HG03558 (cell line): ENCODE measurements around the gene KLF18.
"Not testable (repeated sequence)": the region's sequence is repeated elsewhere in the genome, so short reads cannot be mapped to it uniquely, and the experiment has no call there.

Experiments used
- ATAC-seq: cut with Tn5 transposase; IDR thresholded peaks from one replicate; pipeline ENCODE4 v1.9.1; 2021; ENCODE audit warnings: moderate number of reproducible peaks; ENCODE audit not compliant: unreplicated experiment; ENCODE audit errors: extremely low read depth

KLF18 gene

DNA sequence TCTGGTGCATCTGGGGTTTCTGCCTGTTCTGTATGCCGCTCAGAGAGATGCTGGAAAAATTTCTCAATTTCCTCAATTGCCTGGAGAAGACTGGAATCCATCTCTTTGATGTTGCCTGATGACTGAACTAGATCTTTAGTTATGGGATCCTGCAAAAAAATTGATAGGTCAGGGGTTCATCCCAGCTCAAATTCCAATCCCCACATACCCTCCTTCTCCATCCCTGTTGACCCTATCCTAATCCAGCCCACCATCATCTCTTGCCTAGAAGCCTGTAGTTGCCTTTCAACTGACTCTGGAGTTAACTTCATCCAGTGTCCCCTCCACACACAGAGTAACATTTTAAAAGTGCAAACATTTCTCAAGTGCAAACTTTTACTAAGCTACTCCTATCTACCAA is at the start of gene KLF18:
KLF18 (minus strand) TSS at position 101 of the 400 bp plus-strand sequence; CDS start at position 101, 0 bp downstream.
- ATAC-seq = no peak

DNA sequence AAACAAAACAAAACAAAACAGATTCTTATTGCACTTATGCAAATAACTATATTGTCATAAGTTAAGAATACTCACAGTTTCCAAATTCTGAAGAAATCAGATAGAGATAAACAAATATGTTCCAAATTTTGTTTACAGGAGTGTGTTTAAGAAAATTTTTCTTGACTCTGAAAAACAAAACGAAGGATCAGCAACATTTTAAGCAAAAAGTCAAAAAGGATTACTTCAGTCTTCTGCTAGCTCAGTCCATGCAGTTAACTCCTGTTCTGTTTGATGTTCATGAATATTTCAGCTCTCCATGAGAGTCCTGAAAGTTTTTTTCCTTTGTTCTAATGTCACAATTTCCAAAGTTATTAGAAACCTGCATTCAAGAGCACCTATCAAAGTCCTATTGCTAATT is 33.2 kb upstream of the KLF18 start:
- no peak for ATAC-seq

DNA sequence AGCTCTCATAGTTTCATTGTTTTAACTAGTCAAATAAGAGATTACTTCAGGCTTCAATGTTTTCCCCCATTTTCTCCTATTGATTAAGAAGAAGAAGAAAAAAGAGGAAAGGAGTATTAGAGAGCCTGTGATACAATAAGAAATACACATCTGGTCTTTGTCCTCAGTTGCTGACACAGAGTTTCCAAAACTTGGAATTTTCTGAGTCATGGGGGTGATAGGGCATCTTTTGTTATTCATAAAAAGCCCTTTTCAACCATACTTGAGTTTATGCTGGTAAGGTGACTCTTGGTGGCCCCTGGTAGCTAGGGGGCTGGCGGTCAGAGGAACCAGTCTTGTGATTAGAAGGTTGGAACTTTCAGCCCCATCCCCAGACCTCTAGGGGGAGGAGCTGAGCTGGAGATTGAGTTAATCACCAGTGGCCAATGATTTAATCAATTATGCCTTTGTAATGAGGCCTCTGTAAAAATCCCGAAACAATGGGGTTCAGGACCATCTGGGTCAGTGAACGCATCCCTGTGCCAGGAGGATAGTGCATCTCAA is 28.9 kb upstream of the KLF18 start:
- no peak for ATAC-seq

DNA sequence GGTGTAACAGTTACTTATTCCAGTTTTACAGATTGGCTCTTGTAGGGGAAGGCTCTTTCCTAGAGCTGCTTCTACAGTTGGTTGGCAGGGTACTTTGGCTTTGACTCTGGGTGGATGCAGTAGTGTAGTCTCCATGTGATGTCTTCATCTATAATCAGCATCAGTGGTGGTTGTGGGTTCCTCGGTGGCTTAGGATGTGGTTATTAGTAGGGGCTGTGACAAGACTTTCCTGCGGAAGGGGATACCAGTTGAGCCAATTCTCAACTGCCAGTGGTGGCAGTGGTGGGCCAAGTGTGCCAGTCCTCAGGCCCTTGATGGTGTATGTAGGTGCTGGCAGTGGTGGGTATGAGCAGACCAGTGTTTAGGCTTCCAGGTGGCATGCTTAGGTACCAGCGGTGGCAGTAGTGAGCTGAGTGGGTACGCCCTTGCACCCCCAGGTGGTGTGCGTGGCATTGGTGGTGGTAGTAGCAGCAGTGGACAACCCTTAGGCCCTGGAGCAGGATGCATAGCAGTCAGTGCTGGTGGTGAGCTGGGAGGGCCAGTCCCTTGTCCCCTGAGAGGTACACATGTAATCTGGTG is 27.2 kb upstream of the KLF18 start:
- ATAC-seq = no peak

DNA sequence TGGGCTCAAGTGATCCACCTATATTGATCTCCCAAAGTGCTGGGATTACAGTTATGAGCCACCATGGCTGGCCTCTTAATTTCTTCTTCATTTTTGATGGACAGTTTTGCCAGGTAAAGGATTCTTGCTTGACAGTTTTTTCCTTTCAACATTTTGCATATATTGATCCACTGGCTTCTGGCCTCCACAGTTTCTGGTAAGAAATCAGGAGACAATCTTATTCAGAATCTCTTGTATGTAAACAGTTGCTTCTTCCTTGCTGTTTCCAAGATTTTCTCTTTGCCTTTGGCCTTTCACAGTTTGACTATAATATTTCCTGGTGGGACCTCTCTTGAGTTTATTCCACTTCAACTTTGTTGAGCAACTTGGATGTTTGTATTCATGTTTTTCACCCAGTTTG is 20.1 kb upstream of the KLF18 start:
- ATAC-seq = no peak

DNA sequence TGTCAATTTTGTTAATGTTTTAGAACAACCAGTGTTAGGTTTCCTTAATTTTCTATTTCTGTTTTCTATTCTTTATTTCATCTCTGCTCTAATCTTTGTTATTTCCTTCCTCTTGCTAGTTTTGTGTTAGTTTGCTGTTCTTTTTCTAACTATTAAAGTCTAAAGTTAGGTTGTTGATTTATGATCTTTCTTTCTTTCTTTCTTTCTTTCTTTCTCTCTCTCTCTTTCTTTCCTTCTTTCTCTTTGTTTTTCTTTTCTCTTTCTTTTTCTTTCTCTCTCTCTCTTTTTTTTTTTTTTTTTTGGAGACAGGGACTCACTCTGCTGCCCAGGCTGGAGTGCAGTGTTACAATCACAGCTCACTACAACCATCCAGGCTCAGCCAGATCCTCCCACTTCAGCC is 17.4 kb upstream of the KLF18 start:
- ATAC-seq = no peak

DNA sequence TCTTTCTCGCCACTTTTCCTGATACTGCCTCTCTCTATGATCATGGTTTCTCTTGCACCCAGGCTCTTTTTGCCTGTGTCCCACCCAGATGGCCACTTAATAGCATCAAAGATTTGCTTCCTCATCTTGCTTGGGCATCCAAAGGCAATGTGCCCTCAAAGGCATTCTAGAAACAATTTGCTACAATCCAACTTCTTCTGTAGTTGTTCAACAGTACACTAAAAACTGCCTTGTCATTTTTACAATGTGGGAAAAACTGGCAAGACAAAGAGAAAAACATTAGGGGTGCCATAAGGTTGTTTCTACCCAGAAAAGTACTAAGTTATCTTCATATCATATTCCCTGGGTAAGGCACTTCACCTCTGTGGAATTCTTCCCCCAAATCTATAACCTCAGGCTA is 16.5 kb upstream of the KLF18 start:
- no peak for ATAC-seq

DNA sequence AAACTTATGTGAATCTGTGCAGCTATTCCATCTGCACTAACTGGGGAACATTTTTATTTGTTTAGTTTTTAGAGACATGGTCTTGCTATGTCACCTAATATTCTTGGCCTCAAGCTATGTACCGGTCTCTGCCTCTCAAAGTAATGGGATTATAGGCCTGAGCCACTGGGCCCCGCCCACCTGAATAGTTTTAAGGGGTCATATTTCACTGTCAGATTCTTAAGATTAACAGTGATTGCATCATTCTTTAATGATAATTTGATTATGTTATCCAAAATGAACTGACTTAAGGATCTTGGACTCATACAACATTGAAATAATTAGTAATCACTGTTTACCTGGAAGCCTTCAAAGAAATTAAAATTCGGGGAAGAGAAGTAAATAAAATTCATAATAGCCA is 12.6 kb upstream of the KLF18 start:
- no peak for ATAC-seq

DNA sequence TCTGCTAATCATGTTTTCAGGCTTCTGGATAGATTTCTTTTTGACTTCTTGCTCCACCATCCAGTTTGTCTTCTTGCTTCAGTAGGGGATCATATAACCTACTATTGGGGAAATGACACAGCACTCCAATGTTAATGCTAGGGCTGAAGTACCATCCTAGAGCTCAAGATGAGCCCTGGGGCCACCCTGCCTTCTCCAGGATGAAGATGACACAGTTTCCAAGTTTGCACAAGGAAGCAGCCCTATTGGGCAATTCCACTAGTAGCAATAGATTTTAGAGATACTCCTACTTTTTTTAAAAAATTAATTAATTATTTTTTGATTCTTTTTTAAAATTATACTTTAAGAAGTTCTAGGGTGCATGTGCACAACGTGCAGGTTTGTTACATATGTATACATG is 11.3 kb upstream of the KLF18 start:
- ATAC-seq = no peak

DNA sequence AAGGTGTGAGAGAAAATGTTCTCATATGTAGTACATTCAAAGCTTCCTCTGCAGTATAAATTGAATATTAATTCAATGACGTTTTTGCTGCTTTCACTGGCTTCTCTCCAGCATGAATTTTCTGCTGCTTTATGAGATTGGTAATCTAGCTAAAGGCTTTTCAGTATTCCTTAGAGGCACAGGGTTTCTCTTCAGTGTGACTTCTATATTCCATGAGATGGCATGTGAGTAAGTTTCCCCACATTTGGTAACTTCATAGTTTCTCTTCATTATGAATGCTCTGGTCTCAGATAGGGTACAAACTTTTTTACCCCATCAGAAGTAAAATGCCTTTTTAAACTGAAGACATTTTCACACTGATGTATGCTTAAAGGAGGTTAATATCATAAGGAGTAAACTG is 10.4 kb upstream of the KLF18 start:
- no peak for ATAC-seq

DNA sequence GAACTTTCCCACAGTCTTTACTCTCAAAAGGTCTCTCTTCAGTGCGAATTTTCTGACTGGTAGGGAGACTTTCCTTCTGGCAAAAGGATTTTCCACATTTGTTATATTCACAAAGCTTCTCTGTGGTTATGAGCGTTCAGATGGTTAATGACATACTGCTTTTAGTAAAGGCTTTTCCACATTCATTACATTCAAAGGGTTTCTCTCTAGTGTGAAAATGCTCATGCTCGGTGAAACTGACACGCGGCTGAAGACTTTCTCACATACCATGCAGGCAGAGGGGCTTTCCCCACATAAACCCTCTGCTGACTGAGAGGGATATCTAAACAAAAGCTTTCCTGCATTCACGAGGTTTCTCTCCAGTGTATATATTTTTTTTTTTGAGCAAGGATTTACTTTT is 9.9 kb upstream of the KLF18 start:
- no peak for ATAC-seq

DNA sequence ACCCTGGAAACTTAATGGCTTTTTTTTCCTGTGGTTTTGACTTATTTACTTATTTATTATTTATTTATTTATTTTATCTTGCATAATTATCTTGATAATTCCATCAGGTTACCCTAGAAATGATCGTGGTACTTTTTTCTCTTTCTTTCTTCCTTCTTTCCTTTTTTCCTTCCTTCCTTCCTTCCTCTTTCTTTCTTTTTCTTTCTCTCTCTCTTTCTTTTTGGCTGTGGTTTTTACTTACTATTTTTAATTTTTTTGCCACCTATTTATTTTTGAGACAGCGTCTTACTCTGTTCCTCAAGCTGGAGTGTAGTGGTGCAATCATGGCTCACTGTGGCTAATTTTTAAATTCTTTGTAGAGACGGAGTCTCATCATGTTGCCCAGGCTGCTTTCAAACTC is 6.2 kb upstream of the KLF18 start:
- ATAC-seq = no peak

DNA sequence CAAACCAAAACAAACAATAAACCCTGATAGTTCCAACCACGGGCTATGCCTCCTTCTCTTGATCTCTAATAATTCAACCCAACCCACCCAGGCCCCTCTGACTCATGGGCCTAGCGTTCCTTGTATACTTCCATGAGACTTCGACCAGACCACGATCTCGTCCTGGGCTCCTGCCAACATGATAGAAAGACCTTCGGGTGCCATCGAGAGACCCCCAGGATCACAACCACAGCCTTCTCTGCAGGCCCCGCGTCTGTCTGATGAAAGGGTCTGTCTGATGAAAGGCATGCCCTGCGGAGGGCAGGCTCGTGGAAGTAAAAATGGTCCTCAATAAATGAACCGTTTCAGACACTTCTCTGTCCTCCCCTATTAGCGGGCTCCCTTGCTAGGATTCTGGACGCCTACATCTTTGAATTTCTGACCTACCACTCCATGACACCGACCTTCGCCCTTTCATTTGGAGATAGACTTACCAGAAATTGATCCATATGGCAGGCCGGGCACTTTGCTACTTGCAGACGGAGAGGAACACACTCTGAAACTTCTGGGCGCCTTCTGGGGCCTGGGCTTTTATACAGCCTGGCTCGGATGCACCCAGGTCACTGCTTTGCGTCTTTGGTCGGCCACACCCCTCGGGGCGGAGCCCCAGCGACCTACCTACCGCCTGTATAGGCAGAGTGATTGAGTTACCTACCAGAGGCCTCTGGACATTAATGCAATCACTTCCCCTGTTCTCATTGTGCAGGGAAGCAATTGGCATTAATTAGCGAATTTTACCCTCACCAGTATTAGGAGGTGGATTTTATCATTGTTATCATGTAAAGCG is 5.3 kb upstream of the KLF18 start:
- ATAC-seq = no peak

DNA sequence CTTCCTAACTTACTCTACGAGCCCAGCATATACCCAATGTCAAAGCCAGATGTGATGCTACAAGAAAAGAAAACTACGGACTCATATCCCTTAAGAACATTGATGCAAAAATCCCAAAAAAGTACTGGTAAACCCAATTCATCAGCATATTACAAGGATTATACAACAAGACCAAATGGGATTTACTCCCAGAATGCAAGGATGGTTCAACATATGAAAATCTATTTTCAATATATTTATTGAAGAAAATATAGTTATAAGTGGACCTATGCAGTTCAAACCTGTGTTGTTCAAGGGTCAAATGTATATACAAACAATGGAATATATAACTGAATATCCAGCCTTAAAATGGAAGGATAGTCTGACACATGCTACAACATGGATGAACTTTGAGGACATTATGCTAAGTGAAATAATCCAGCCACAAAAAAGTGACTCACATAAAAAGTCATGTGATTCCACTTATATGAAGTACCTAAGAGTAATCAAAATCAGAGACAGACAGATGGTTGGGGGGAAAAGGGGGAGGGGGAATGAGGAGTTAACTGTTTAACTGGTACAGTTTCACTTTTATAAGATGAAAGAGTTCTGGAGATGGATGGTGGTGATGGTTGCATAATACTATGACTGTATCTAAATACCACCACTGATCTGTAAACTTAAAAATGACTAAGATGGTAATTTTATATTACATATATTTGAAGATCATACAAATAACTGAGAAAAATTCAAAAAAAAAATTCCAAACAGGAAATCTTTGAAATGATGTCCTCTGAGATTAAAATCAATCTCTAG is 3.7 kb upstream of the KLF18 start:
- ATAC-seq = no peak

DNA sequence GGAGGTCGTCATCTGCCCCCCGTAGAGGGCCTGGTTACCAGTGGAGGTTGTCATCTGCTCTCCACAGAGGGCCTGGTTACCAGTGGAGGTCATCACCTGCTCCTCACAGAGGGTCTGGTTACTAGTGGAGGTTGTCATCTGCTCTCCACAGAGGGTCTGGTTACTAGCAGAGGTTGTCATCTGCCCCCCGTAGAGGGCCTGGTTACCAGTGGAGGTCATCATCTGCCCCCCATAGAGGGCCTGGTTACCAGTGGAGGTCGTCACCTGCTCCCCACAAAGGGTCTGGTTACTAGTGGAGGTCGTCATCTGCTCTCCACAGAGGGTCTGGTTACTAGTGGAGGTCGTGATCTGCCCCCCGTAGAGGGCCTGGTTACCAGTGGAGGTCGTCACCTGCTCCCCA is 1.9 kb downstream of the KLF18 start:
- not testable (repeated sequence) for ATAC-seq

DNA sequence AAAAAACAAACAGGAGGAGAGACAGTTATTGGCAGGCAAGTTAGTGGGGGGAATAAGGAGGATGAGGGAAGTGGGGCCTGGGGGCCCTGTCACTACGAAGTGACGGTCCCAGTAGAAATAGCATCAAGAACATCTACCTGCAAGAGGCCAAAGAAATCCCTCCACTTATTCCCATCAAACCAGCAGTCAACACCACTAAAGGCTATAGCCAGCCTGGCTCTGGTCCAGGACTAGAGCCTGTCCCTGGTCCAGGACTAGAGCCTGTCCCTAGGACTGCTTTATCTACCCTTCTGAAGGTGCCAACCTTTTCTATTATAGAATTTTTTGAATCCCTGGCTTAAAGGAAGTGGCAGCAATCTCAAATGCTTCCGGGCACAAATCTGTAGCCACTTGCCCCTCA is 3.2 kb downstream of the KLF18 start:
- no peak for ATAC-seq

DNA sequence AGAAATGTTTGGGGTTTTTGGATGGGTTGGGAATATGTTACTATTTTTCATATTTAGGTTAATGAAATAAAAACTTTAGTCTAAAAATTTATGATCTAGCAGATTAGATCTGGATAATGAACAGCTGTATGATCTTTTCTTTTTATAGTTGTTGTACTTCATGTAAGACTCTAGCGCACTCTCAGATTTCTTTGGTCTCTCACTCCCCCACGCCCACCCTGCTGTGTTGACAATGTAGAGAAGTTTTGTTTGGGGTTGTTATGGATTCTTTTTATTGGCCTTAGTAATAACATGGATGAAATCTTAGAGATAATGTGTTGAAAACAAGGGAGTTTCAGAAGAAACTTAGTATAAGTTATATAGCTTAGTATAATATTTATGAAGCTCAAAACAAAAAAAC is 5.5 kb downstream of the KLF18 start:
- ATAC-seq = no peak

DNA sequence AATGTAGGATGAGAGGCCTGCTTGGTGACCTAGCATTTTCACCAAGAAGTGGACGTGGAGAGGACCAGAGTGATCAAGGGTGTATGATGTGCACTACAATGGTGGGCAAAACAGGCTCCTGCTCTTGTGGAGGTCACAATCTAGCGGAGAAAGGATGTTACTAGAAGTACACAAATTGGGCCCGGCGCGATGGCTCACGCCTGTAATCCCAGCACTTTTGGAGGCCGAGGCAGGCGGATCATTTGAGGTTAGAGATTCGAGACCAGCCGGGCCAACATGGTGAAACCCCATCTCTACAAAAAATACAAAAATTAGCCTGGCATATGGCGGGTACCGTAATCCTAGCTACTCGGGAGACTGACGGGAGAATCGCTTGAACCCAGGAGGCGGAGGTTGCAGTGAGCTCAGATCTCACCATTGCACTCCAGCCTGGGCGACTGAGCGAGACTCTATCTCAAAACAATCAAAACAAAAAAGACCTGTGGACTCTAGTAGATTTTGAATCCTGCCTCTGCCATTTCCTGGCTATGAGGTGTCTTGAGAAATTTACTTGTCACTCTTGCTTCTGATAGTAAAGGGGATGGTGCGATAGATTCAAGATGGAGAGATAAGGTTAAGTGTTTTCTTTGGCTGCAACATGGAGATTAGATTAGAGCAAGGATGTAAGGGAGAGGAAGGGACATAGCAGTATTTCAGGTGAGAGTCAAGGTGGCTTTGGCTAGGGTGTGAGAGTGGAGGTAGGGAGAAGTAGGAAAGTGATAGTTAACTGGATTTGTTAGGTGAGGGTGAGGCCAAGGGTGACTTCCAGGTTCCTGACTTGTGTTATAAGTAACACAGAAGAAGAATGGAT is 7.1 kb downstream of the KLF18 start:
- no peak for ATAC-seq

DNA sequence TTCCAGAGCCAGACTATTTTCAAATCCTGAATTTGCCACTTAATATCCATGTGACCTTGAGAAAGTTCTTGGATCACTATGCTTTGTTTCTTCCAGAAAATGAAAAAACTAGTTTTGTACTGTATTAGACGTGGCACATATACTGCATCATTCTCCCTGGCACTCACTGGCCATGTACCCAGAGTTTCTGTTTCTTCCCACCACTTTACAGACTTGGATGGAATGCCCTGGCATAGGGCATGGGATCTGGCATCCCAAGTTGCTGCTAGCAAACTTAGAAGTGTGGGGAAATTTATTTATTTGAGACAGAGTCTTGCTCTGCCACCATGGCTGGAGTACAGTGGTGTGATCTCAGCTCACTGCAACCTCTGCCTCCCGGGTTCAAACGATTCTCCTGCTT is 10.0 kb downstream of the KLF18 start:
- no peak for ATAC-seq
